ENCODE results near the gene EPPIN. TPM values are rescaled to one million over a fixed set of nuclear protein-coding genes. Genes with fewer than 3 reads are reported as not detected.

Gene EPPIN
- total RNA-seq, 1 donor from 2014 or later, result not detected

DNA sequence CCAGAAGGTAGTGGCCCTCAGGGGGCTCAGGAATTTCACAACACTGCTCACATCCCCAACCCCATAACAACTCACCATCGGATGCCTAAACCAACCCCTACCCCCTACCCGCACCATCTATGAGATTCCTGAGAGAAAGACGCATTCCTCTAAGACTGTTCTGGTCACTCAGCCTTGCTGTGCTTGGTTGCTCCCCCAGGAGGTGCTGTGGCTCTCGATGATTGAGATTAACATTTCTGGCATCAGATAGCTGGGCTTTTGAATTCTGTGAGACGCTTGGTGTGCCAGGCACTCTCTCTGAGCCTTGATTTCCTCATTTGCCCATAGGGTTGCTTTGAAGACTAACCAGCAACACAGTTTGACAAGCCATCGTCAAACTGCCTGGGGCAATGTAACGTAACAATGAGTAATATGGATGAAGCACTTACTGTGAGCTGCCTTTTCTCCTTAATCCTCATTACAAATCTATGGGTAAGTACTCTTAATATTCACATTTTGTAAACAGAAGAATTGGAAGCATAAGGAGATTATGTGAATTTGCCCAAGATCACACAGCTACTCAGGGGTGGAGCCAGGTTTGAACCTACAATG lies 8.9 kb downstream of the EPPIN start:
- DNase-seq (ENCODE audit: low read depth in 2 of 2), result no peak

GRCh38 chr20:45527294-45527693 lies 19.9 kb downstream of the EPPIN start:
- no peak for DNase-seq (ENCODE audit: low read depth in 2 of 2)

- no peak for DNase-seq (ENCODE audit: low read depth in 2 of 2)
Observed at GRCh38 chr20:45523821-45524220, 23.4 kb downstream of the EPPIN start.

DNA sequence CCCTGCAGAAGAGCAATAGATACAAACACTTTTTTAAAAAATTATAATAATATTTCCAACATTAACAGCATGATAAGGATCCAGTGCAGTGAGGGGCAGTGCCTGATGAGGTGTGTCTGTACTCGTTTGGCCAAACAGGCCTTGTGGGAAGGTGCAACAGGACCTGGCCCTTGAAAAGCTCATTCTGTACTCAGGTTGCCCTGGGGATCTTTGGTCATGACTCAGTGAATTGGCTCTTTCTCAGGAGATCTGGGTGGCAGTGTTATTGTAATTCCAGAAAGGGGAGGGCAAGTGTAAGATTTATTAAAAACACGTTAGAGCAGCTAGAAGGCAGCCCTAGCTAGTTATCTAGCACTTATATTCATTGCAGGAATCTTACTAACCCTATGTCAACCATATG lies 28.9 kb downstream of the EPPIN start:
- no peak for DNase-seq (ENCODE audit: low read depth in 2 of 2)

DNA sequence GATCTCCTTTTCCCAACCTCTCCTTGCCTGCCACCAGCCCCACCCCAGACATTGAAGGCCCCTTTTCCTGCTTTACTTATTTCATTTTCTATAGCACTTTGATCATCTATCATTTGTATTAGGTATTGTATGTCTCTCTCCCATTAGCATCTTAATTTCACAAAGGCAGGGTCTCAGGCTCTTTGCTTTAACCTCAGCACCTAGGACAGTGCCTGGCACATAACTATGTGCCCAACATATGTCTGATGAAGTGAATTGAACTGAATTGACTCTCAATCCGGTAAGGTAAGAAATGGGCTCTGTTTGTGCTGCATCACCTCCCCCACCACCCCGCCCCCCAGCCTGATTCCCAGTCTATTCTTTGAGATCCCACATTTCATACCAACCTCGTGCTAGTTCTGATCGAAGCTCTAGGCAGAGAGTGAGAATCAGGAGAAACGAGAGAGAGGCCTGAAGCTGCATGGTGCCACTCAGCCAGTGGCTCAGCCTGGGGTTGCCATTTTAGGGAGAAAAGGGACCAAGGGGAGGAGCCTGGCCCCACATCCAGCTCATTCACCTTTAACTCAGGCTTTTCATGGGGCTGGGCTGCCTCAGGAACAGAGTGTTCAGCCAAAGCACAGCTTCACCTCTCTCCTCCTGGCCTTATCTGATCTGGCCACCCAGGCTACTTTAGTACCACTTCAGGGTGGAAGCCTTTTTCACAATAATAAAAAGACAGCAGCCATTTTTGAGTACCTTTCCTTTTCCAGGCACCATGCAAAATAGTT lies 31.9 kb downstream of the EPPIN start, which contains the start of gene SPINT3:
SPINT3 (minus strand) TSS at position 476 of the 767 bp plus-strand sequence; CDS start at position 462, 14 bp downstream.
- DNase-seq (ENCODE audit: low read depth in 2 of 2), result no peak

- DNase-seq (ENCODE audit: low read depth in 2 of 2), result no peak
Observed at GRCh38 chr20:45510242-45510862, 36.8 kb downstream of the EPPIN start.

DNA sequence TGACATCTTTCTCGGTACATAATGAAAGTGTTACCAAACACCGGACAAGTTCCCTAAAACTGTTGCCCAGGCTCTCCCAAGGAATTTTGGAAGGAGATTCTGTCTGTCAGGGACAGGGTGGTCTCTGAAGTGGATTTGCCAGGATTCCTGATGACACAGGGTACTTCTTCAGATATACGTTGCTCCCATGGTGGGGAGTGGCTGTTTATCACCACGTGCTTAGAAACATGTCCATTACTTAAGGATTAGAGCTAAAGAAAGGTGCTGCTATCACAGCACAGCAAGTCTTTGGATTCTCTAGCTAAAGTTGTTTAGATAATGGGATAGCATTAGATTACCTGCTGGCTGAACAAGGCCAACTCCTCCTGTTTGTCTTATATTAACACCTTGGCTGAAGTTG lies 38.1 kb downstream of the EPPIN start:
- no peak for DNase-seq (ENCODE audit: low read depth in 2 of 2)

- DNase-seq (ENCODE audit: low read depth in 2 of 2), result no peak
Observed at GRCh38 chr20:45508068-45508886, 38.9 kb downstream of the EPPIN start.

DNA sequence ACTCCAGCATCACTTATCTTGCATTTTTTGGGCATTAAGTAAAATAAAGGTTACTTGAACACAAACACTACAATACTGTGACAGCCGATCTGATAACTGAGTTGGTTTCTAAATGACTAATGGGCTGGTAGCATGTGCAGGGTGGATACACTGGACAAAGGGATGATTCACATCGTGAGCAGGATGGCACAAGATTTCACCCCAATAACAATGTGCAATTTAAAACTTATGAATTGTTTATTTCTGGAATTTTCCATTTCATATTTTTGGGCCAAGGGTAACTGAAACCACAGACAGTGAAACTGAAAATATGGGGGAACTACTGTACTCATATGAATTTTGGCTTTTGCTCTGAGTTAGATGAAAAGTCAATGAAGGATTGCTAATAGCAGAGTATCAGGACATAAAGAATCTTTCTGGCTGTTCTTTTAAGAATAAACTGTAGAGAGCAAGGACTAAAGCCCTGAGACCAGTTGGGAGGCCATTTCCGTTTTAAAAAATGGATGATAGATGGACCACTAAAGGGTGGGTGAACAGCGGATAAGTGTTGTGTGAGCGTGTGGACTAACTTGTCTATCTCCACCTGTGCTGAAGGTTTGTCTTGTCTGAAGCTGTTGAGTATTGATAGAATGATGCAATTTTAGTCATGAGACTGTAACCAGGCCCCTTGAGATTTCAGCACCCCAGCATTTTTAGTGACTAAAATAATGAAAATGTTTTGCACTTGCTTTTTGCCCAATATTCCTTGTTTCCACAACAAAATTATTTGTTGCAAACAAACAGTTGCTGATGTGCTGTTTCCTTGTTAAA lies 40.0 kb downstream of the EPPIN start:
- no peak for DNase-seq (ENCODE audit: low read depth in 2 of 2)

- DNase-seq (ENCODE audit: low read depth in 2 of 2), result no peak
Observed at GRCh38 chr20:45506398-45506797, 40.8 kb downstream of the EPPIN start.

GRCh38 chr20:45503403-45503802 lies 43.8 kb downstream of the EPPIN start:
- DNase-seq (ENCODE audit: low read depth in 2 of 2), result no peak

- DNase-seq (ENCODE audit: low read depth in 2 of 2), result no peak
Observed at GRCh38 chr20:45502561-45502960, 44.6 kb downstream of the EPPIN start.

DNA sequence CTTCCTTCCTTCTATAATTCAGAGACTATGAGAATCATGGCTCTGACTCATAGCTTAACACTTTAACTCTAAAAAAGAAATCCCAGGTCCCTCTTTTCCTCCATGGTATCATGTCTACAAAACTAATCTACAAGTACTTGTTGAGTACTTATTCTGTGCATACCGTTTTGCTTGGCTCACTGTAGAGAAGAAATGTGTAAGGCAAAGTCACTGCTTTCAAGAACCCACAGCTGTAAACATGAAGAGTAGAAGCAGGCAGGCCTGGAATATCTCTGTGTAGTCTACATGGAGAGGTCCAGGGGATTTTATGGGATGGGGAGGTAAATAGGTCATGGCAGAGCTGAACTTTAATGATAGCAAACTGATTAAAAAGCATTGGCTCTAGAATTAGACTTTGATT lies 45.6 kb downstream of the EPPIN start:
- no peak for DNase-seq (ENCODE audit: low read depth in 2 of 2)

GRCh38 chr20:45500022-45500421 lies 47.2 kb downstream of the EPPIN start:
- DNase-seq (ENCODE audit: low read depth in 2 of 2), result no peak

GRCh38 chr20:45497971-45498494 lies 49.2 kb downstream of the EPPIN start:
- no peak for DNase-seq (ENCODE audit: low read depth in 2 of 2)

- DNase-seq (ENCODE audit: low read depth in 2 of 2), result no peak
Observed at GRCh38 chr20:45496166-45496565, 51.0 kb downstream of the EPPIN start.

GRCh38 chr20:45495501-45495941 lies 51.7 kb downstream of the EPPIN start:
- no peak for DNase-seq (ENCODE audit: low read depth in 2 of 2)
